Activated CD4-positive, alpha-beta T cell treated with anti-CD3 and anti-CD28 coated beads, Interleukin-2, amount 50 U/mL, for 4 hours (primary cell): ENCODE results near the gene NFKB1.
A peak's percentile ranks its signal among the peaks of the same experiment; 100 is the strongest.

ENCODE experiments used
- DNase-seq, 2 experiments: peaks; one replicate each; pipeline ENCODE4 v3.0.0-alpha.2; 2020

Gene NFKB1

GRCh38 chr4:102572452-102572851, 71.3 kb downstream of the NFKB1 start:
- DNase-seq, result no peak

GRCh38 chr4:102574317-102574716, 73.2 kb downstream of the NFKB1 start:
- no peak for DNase-seq

GRCh38 chr4:102575369-102576129, 74.4 kb downstream of the NFKB1 start:
- DNase-seq, result no peak

- DNase-seq, result no peak
Measured at GRCh38 chr4:102578270-102578669, 77.1 kb downstream of the NFKB1 start.

- no peak for DNase-seq
Measured at GRCh38 chr4:102578819-102579218, 77.7 kb downstream of the NFKB1 start.

- no peak for DNase-seq
Measured at GRCh38 chr4:102579794-102580462, 78.8 kb downstream of the NFKB1 start.

GRCh38 chr4:102580463-102580842, 79.3 kb downstream of the NFKB1 start:
- DNase-seq, result no peak

GRCh38 chr4:102584091-102584490, 82.9 kb downstream of the NFKB1 start:
- DNase-seq, result no peak

- DNase-seq, result no peak
Measured at GRCh38 chr4:102585329-102585728, 84.2 kb downstream of the NFKB1 start.

- DNase-seq, result no peak
Measured at GRCh38 chr4:102586002-102586643, 85.0 kb downstream of the NFKB1 start.

GRCh38 chr4:102586644-102587021, 85.5 kb downstream of the NFKB1 start:
- DNase-seq, result peak; percentile 17 to 27

- no peak for DNase-seq
Measured at GRCh38 chr4:102589743-102590142, 88.6 kb downstream of the NFKB1 start.

- DNase-seq, result no peak
Measured at GRCh38 chr4:102592256-102592655, 91.1 kb downstream of the NFKB1 start.

GRCh38 chr4:102593147-102593546, 92.0 kb downstream of the NFKB1 start:
- no peak for DNase-seq

GRCh38 chr4:102594000-102594399, 92.8 kb downstream of the NFKB1 start:
- DNase-seq, result no peak

- no peak for DNase-seq
Measured at GRCh38 chr4:102596532-102596931, 95.4 kb downstream of the NFKB1 start.

- no peak for DNase-seq
Measured at GRCh38 chr4:102598086-102598761, 97.1 kb downstream of the NFKB1 start.

GRCh38 chr4:102598762-102599374, 97.7 kb downstream of the NFKB1 start:
- DNase-seq, result no peak

GRCh38 chr4:102599455-102599854, 98.3 kb downstream of the NFKB1 start:
- DNase-seq, result no peak

- DNase-seq, result no peak
Measured at GRCh38 chr4:102599886-102600285, 98.7 kb downstream of the NFKB1 start.

- DNase-seq, result no peak
Measured at GRCh38 chr4:102600689-102601088, 99.5 kb downstream of the NFKB1 start.

GRCh38 chr4:102601586-102602227, 100.5 kb downstream of the NFKB1 start:
- no peak for DNase-seq
